Mucosa of descending colon (tissue), 3 donors: ENCODE results near the gene BCL11A. TPM values are rescaled to one million over a fixed set of nuclear protein-coding genes. Genes with fewer than 3 reads are reported as not detected.

Experiments used
- ATAC-seq: fragments of 200-7000 bp; cut with Tn5 transposase; one replicate; pipeline ENCODE4 v1.9.1; 2020; ENCODE audit warnings: mild to moderate bottlenecking, moderate library complexity
- DNase-seq, 3 donors: peaks; one replicate each; pipeline ENCODE4 v3.0.0-alpha.2; 2020
- H3K36me3 ChIP-seq: fragments of 200-600 bp; one replicate; pipeline ENCODE4 v1.8.0; 2021; ENCODE audit warnings: low read depth, mild to moderate bottlenecking
- H3K4me1 ChIP-seq: fragments of 200-600 bp; one replicate; pipeline ENCODE4 v1.8.0; 2021; ENCODE audit warnings: low read depth, mild to moderate bottlenecking
- H3K4me3 ChIP-seq: fragments of 200-600 bp; one replicate; pipeline ENCODE4 v1.8.0; 2021; ENCODE audit warnings: mild to moderate bottlenecking
- H3K9me3 ChIP-seq: fragments of 200-600 bp; one replicate; pipeline ENCODE4 v1.8.0; 2021; ENCODE audit warnings: mild to moderate bottlenecking
- CTCF ChIP-seq: fragments of 200-600 bp; IDR thresholded peaks from one replicate; pipeline ENCODE4 v1.8.0; 2022; ENCODE audit warnings: antibody characterized with exemption, mild to moderate bottlenecking
- intact Hi-C, 2 donors: fragments of 100-400 bp; cut with DNase I in 1 of 2; cut with micrococcal nuclease in 1 of 2; formaldehyde crosslinking; loops; one replicate each; pipeline versions ENCODE4 v1.11.0 to v1.11.1; 2022; cut with DNase I, micrococcal nuclease
- total RNA-seq, 3 donors: library from RNA; stranded (reverse); fragmentation: NEBNext Ultra II Directional in 2 of 3; extraction: Animal tissue kit (Norgen Biotek cat#: 25700) in 2 of 3; gene quantifications; one replicate each; pipeline versions ENCODE4 v1.2.1 to v1.2.4, GENCODE V29; 2021 to 2023
- donor health status: DM: no; HTN: no; CAD: no; lungs with moderate emphysema.
- donor health status: DM: no; HTN: no; CAD: no.
- donor health status: DM: no; HTN: yes; CAD: no.

Gene BCL11A
- total RNA-seq, 3 donors from 2014 or later, result 22.8 to 59.6 (median 40.7) TPM

DNA sequence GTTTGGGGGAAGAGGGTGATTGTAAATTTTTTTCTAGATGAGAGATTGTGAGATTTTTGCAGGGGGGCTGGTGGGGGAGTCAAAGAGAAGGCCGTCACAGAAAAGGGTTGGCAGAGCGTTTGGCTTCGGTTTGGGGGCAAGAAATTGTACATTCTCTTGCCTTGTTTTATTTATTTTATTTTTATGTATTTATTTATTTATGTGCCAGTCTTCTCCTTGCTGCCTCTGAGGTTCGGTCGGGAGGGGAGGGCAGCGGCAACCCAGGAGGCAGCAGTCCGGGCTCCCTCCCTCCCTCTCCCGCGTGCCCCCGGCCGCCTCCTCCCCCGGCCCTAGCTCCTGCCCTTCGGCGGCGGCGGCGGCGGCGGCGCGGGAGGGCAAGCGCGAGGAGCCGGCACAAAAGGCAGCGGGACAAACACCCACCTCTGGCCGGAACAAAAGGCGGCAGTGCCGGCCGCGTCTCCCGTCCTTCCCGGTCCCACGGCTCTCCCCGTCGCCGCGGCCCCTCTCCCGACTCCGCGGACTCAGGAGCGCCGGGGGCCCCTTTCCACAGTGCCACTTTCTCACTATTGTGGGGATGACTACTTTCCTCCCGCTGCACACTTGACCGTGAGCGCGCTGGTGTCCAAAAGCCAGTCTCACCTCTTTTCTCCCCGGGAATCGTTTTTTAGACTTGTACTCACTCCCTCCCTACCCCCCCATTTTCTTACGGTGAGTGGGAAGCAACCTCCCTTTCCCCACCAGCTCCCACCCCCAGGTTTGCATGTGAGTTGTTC is 1.2 kb downstream of the BCL11A start:
- intact Hi-C loops, result loop anchor here (5.0 to 10.0 kb wide), 4 partner anchors 337 to 1527 kb away; no protein-coding TSS in a partner anchor
- peaks cover 33% of the 10 kb centered on the region for H3K4me1 ChIP-seq

DNA sequence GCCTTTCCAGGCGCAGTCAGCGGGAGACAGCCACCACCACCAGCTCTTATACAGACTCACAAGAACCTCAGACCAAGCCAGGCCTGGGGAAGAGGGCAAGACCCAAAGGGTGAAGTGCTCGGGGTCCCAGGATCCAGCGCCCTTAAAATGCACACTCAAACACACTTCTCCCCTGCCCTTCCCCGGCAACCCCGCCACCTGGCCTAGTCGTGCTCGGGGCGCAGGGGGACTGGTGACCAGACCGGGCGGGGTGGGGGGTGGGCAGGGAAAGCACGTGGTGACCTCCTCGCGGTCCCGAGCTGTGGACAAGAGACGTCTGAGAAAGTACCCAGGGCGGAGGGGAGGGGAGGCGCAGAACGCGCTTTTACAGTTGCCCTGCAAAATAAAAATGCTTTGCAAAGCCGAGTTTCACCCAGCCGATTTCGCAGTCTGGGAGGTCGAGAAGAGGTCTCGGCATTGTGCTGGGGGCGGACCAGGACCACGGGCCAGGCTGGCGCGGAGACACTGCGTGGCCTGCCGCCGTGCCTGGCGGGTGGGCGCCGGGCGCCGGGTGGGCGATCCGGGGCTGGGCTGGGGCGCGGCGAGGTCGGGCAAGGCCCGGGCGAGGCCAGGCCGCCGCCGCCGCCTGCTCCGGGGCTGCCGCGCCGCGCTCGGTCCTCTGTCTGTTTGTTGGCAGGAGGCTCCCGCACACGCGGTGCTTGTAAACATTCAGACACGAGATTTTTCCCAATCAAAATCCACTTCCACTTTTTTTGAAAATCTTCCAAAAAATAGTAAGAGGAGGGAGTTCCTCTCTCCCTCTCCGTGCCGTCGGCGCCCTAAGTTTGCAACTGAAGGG is 2.0 kb downstream of the BCL11A start:
- Histone ChIP-seq H3K36me3 (no peaks in the 10 kb centered on the region), H3K4me3 (peak overlapping the region; percentile 0), H3K9me3 (no peaks in the 10 kb centered on the region), H3K4me1 (peaks cover 31% of the 10 kb centered on the region)
- no peak for TF ChIP-seq CTCF
- peak; percentile 60 to 76 (median 67) for DNase-seq
- ATAC-seq, result no peak
- intact Hi-C loops, result loop anchor here (5.0 to 10.0 kb wide), 4 partner anchors 337 to 1527 kb away; no protein-coding TSS in a partner anchor

More for the DNA sequence above, 1.2 kb downstream of the BCL11A start:
- no peak for ATAC-seq
- DNase-seq, result peak in 2 of 3 donors; percentile 63 to 64
- no peaks in the 10 kb centered on the region for H3K36me3 ChIP-seq
- peak overlapping the region; percentile 37 for H3K4me3 ChIP-seq
- no peaks in the 10 kb centered on the region for H3K9me3 ChIP-seq
- no peak for TF ChIP-seq CTCF

DNA sequence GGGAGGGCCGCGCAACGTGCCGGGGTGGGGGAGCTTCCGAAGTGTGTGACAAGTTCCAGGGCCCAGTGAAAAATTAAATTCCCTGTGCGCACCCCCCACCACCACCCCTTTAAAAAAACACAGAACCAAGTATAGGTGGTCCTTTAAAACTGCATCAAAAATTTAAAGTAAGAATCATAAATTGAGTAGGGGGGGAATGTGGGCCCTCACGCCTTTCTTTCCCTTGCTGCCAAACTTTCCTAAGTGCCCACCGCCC is 2.5 kb downstream of the BCL11A start:
- DNase-seq (no peak), ATAC-seq (no peak)
- intact Hi-C loops, result loop anchor here (5.0 to 10.0 kb wide), 4 partner anchors 336 to 1526 kb away; no protein-coding TSS in a partner anchor
- Histone ChIP-seq H3K9me3 (no peaks in the 10 kb centered on the region), H3K4me3 (no peak overlapping the region), H3K36me3 (no peaks in the 10 kb centered on the region), H3K4me1 (peaks cover 25% of the 10 kb centered on the region)
- no peak for TF ChIP-seq CTCF

GRCh38 chr2:60550178-60550983 is 3.1 kb downstream of the BCL11A start:
- DNase-seq (peak; percentile 83 to 92 (median 87)), ATAC-seq (peak; percentile 74)
- peak; percentile 11 for TF ChIP-seq CTCF
- peak overlapping the region; percentile 52 for H3K4me3 ChIP-seq
- no peaks in the 10 kb centered on the region for H3K9me3 ChIP-seq
- H3K36me3 ChIP-seq, result no peaks in the 10 kb centered on the region
- intact Hi-C loops, result loop anchor here (5.0 to 10.0 kb wide), 4 partner anchors 336 to 1526 kb away; no protein-coding TSS in a partner anchor
- peaks cover 21% of the 10 kb centered on the region for H3K4me1 ChIP-seq

- no peaks in the 10 kb centered on the region for H3K9me3 ChIP-seq
- H3K4me1 ChIP-seq, result peaks cover 17% of the 10 kb centered on the region
- no peaks in the 10 kb centered on the region for H3K36me3 ChIP-seq
- DNase-seq (peak in 1 of 3 donors; percentile 64), ATAC-seq (peak; percentile 0)
- intact Hi-C loops, result loop anchor here (5.0 to 10.0 kb wide), 4 partner anchors 335 to 1525 kb away; no protein-coding TSS in a partner anchor
- no peak for TF ChIP-seq CTCF
- H3K4me3 ChIP-seq, result peak overlapping the region; percentile 52
Observed at GRCh38 chr2:60549928-60550177, 3.6 kb downstream of the BCL11A start.
